DND-41 (cell line): ENCODE measurements around the gene HAUS7.

ENCODE experiments used
- ATAC-seq: fragments of 200-7000 bp; cut with Tn5 transposase; 3 replicates; pipeline ENCODE4 v1.9.1; 2021; ENCODE audit warnings: low read depth; ENCODE audit not compliant: insufficient read depth
- DNase-seq: peaks from one replicate; pipeline ENCODE4 v3.0.0-alpha.2; 2020
- H2AFZ ChIP-seq: 2 replicates; pipeline ENCODE4 v1.6.0; 2012; ENCODE audit warnings: low read depth, low read length
- H3K27ac ChIP-seq: 2 replicates; pipeline ENCODE4 v1.5.1; 2012; ENCODE audit warnings: low read length, inconsistent platforms
- H3K27me3 ChIP-seq: fragments of 200-600 bp; sonication (generic); 2 replicates; pipeline ENCODE4 v1.6.0; 2012; ENCODE audit warnings: low read length, mild to moderate bottlenecking, inconsistent platforms; ENCODE audit not compliant: insufficient read depth, poor library complexity
- H3K36me3 ChIP-seq: 2 replicates; pipeline ENCODE4 v1.5.1; 2012; ENCODE audit warnings: low read length, inconsistent platforms; ENCODE audit not compliant: insufficient read depth
- H3K4me1 ChIP-seq: 2 replicates; pipeline ENCODE4 v1.5.1; 2012; ENCODE audit warnings: mild to moderate bottlenecking, low read length; ENCODE audit not compliant: insufficient read depth
- H3K4me2 ChIP-seq: 2 replicates; pipeline ENCODE4 v1.6.0; 2012; ENCODE audit warnings: mild to moderate bottlenecking, moderate library complexity, low read length, inconsistent platforms; ENCODE audit not compliant: insufficient read depth
- H3K4me3 ChIP-seq, 2 experiments: fragments of 200-600 bp in 1 of 2; shearing (Covaris generic) in 1 of 2; 2 replicates each; pipeline ENCODE4 v1.5.1; 2012 to 2016; ENCODE audit warnings: inconsistent platforms in 2 of 2, low read length in 2 of 2, mild to moderate bottlenecking in 2 of 2, low read depth in 1 of 2, moderate library complexity in 1 of 2
- H3K79me2 ChIP-seq: 2 replicates; pipeline ENCODE4 v1.6.0; 2012; ENCODE audit warnings: low read length, inconsistent platforms; ENCODE audit not compliant: insufficient read depth
- H3K9ac ChIP-seq: 2 replicates; pipeline ENCODE4 v1.6.0; 2012; ENCODE audit warnings: low read depth, mild to moderate bottlenecking, inconsistent platforms, low read length, moderate library complexity
- H3K9me3 ChIP-seq: 2 replicates; pipeline ENCODE4 v1.5.1; 2012; ENCODE audit warnings: low read length, moderate library complexity, mild to moderate bottlenecking, inconsistent platforms; ENCODE audit not compliant: insufficient read depth, severe bottlenecking
- H4K20me1 ChIP-seq: 2 replicates; pipeline ENCODE4 v1.6.0; 2012; ENCODE audit warnings: low read length; ENCODE audit not compliant: insufficient read depth
- CTCF ChIP-seq: IDR thresholded peaks from 2 replicates; pipeline ENCODE4 v1.5.1; 2012; ENCODE audit warnings: borderline replicate concordance, low read length, moderate library complexity, mild to moderate bottlenecking; ENCODE audit not compliant: poor library complexity, severe bottlenecking; ENCODE audit errors: extremely low read depth
- EZH2 ChIP-seq: IDR thresholded peaks from 3 replicates; pipeline ENCODE4 v1.6.1; 2012; ENCODE audit warnings: borderline replicate concordance, low read depth, mild to moderate bottlenecking, moderate library complexity, low read length, inconsistent platforms; ENCODE audit not compliant: severe bottlenecking

Gene HAUS7

GRCh38 chrX:153471663-153472280 lies 1.4 kb upstream of the HAUS7 start:
- Histone ChIP-seq H3K4me1 (peaks cover 20% of the 10 kb centered on the region), H3K27ac (no peak overlapping the region), H3K36me3 (peaks cover 12% of the 10 kb centered on the region), H3K9me3 (no peaks in the 10 kb centered on the region), H3K9ac (no peak overlapping the region), H3K4me2 (no peak overlapping the region), H3K27me3 (no peaks in the 10 kb centered on the region), H3K79me2 (peaks cover 30% of the 10 kb centered on the region), H4K20me1 (peaks cover 15% of the 10 kb centered on the region), H3K4me3 (no peak overlapping the region), H2AFZ (0 out of 2 replicates have a peak overlapping the region, but pooled peaks have one; percentile 51)
- DNase-seq (no peak), ATAC-seq (no peak)
- TF ChIP-seq EZH2 (no peak), CTCF (no peak)

DNA sequence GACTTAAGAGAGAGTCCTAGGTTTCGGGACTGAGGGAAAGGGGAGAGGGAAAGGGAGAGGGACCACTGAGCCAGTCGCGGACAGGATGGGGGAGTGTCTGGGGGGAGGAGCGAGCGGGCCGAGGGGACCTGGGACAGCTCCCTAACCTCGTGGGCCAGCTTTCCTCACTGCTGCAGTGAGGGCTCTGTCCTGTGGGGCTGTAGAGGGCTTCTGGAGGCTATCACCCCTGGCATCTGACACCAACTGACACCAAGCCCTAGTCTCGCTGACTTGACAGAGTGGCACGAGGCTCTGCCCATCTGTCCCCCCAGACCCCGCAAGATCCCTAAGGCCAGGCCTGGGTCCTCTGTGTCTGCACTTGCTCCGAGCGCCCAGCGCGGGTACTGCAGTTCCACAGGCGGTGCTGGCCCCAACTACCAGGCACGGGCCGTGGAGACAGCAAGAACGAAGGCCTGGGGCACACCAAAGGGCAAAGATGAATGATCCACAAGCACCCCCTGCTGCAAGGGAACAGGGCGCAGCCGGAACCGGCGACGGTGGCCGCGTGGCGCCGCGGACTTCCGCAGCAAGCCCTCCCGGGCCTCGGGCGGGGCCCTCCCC lies 465 bp downstream of the HAUS7 start:
- H3K36me3 ChIP-seq, result peaks cover 13% of the 10 kb centered on the region
- no peaks in the 10 kb centered on the region for H3K27me3 ChIP-seq
- no peaks in the 10 kb centered on the region for H3K9me3 ChIP-seq
- H3K27ac ChIP-seq, result peak overlapping the region; percentile 77
- ATAC-seq (peak; percentile 44), DNase-seq (peak; percentile 57)
- H3K9ac ChIP-seq, result peak overlapping the region; percentile 76
- TF ChIP-seq EZH2, result no peak
- TF ChIP-seq CTCF, result no peak
- peaks cover 20% of the 10 kb centered on the region for H4K20me1 ChIP-seq
- peak overlapping the region; percentile 69 to 97 for H3K4me3 ChIP-seq
- peak overlapping the region; percentile 67 for H2AFZ ChIP-seq
- peaks cover 33% of the 10 kb centered on the region for H3K79me2 ChIP-seq
- H3K4me1 ChIP-seq, result peaks cover 20% of the 10 kb centered on the region
- H3K4me2 ChIP-seq, result peak overlapping the region; percentile 92

GRCh38 chrX:153468008-153468580 lies 2.3 kb downstream of the HAUS7 start:
- Histone ChIP-seq H4K20me1 (peaks cover 31% of the 10 kb centered on the region), H2AFZ (no peak overlapping the region), H3K27me3 (no peaks in the 10 kb centered on the region), H3K4me2 (peak overlapping the region; percentile 92; the same call in 1 of the 2 replicates), H3K9ac (no peak overlapping the region), H3K36me3 (peaks cover 27% of the 10 kb centered on the region), H3K4me1 (peaks cover 20% of the 10 kb centered on the region), H3K9me3 (no peaks in the 10 kb centered on the region), H3K4me3 (no peak overlapping the region), H3K27ac (no peak overlapping the region), H3K79me2 (peaks cover 33% of the 10 kb centered on the region)
- DNase-seq (no peak), ATAC-seq (no peak)
- no peak for TF ChIP-seq CTCF
